ENCODE data around the gene TAP1. TPM values are rescaled to one million over a fixed set of nuclear protein-coding genes. Genes with fewer than 3 reads are reported as not detected.
A peak's percentile ranks its signal among the peaks of the same experiment; 100 is the strongest.
"Not testable (repeated sequence)": the region's sequence is repeated elsewhere in the genome, so short reads cannot be mapped to it uniquely, and the experiment has no call there.

Gene TAP1
- polyA plus RNA-seq, 1 experiment, result 38.6 TPM

GRCh38 chr6:32876603-32877002 lies 23.1 kb upstream of the TAP1 start:
- ChIA-PET POLR2A (interaction anchor here (0.8 kb wide), 1 partner anchor 95 kb away, joined by 3 read pairs; no protein-coding TSS in a partner anchor), CTCF (interaction anchor here (0.6 to 5.1 kb wide), 7 partner anchors 8 to 371 kb away, joined by 3 to 59 read pairs (median 9); partner anchors contain the start of gene TAP2)
- TF ChIP-seq CTCF (IDR thresholded peaks at IDR 0.05; ENCODE audit: low read depth, low read length), result no peak
- H3K4me3 ChIP-seq (ENCODE audit: low read depth, low read length), result no peak overlapping the region
- H3K9me3 ChIP-seq (ENCODE audit: control insufficient read depth, insufficient read depth, low read length), result peaks cover 4% of the 10 kb centered on the region; the same call in 1 of the 2 replicates
- no peak overlapping the region for H3K27ac ChIP-seq (ENCODE audit: low read depth, low read length)
- DNase-seq (ENCODE audit: low read depth, low spot score), result no peak
- peaks cover 27% of the 10 kb centered on the region for H3K27me3 ChIP-seq (ENCODE audit: control insufficient read depth, insufficient read depth, low read length)

- POLR2A ChIA-PET, result interaction anchor here (0.5 kb wide), 1 partner anchor 1474 kb away, joined by 5 read pairs; no protein-coding TSS in a partner anchor
- CTCF ChIA-PET, result interaction anchor here (1.4 to 2.5 kb wide), 4 partner anchors 13 to 79 kb away, joined by 4 to 11 read pairs (median 8); partner anchors contain the start of genes HLA-DMA and TAP2
- peaks cover 16% of the 10 kb centered on the region for H3K27me3 ChIP-seq (ENCODE audit: control insufficient read depth, insufficient read depth, low read length)
- H3K9me3 ChIP-seq (ENCODE audit: control insufficient read depth, insufficient read depth, low read length); DNase-seq (ENCODE audit: low read depth, low spot score); H3K4me3 ChIP-seq (ENCODE audit: low read depth, low read length); H3K27ac ChIP-seq (ENCODE audit: low read depth, low read length): not testable (repeated sequence)
Measured at GRCh38 chr6:32873947-32874346, 20.4 kb upstream of the TAP1 start.

GRCh38 chr6:32868257-32868788 lies 14.8 kb upstream of the TAP1 start:
- no peak for DNase-seq (ENCODE audit: low read depth, low spot score)
- CTCF ChIA-PET, result interaction anchor here (0.5 to 6.7 kb wide), 69 partner anchors 10 to 1185 kb away, joined by 3 to 271 read pairs (median 6); partner anchors contain the start of genes BRD2, HLA-DMA, HLA-DPA1 and PSMB8
- H3K27me3 ChIP-seq (ENCODE audit: control insufficient read depth, insufficient read depth, low read length), result peaks cover 20% of the 10 kb centered on the region
- no peak overlapping the region for H3K4me3 ChIP-seq (ENCODE audit: low read depth, low read length)
- POLR2A ChIA-PET, result interaction anchor here (1.1 to 1.3 kb wide), 2 partner anchors 30 to 104 kb away, joined by 5 to 8 read pairs; partner anchors contain the start of gene TAP2
- peak; percentile 89 for TF ChIP-seq CTCF (IDR thresholded peaks at IDR 0.05; ENCODE audit: low read depth, low read length)
- H3K9me3 ChIP-seq (ENCODE audit: control insufficient read depth, insufficient read depth, low read length), result no peaks in the 10 kb centered on the region
- H3K27ac ChIP-seq (ENCODE audit: low read depth, low read length), result no peak overlapping the region

GRCh38 chr6:32867554-32868256 lies 14.2 kb upstream of the TAP1 start:
- Histone ChIP-seq H3K27me3 (ENCODE audit: control insufficient read depth, insufficient read depth, low read length) (peaks cover 20% of the 10 kb centered on the region), H3K4me3 (ENCODE audit: low read depth, low read length) (no peak overlapping the region), H3K9me3 (ENCODE audit: control insufficient read depth, insufficient read depth, low read length) (no peaks in the 10 kb centered on the region), H3K27ac (ENCODE audit: low read depth, low read length) (no peak overlapping the region)
- no peak for TF ChIP-seq CTCF (IDR thresholded peaks at IDR 0.05; ENCODE audit: low read depth, low read length)
- CTCF ChIA-PET, result interaction anchor here (0.5 to 6.7 kb wide), 69 partner anchors 11 to 1185 kb away, joined by 3 to 271 read pairs (median 6); partner anchors contain the start of genes BRD2, HLA-DMA, PSMB8 and PSMB9
- POLR2A ChIA-PET, result interaction anchor here (1.1 to 1.3 kb wide), 2 partner anchors 29 to 104 kb away, joined by 5 to 8 read pairs; partner anchors contain the start of gene TAP2
- no peak for DNase-seq (ENCODE audit: low read depth, low spot score)

GRCh38 chr6:32867022-32867477 lies 13.5 kb upstream of the TAP1 start:
- Histone ChIP-seq H3K9me3 (ENCODE audit: control insufficient read depth, insufficient read depth, low read length) (no peaks in the 10 kb centered on the region), H3K27ac (ENCODE audit: low read depth, low read length) (no peak overlapping the region), H3K4me3 (ENCODE audit: low read depth, low read length) (no peak overlapping the region), H3K27me3 (ENCODE audit: control insufficient read depth, insufficient read depth, low read length) (peaks cover 20% of the 10 kb centered on the region)
- ChIA-PET POLR2A (no interaction called here), CTCF (interaction anchor here (1.2 to 6.7 kb wide), 26 partner anchors 10 to 452 kb away, joined by 3 to 271 read pairs (median 13); partner anchors contain the start of genes BRD2, HLA-DMA, PSMB9 and TAP1)
- no peak for DNase-seq (ENCODE audit: low read depth, low spot score)
- no peak for TF ChIP-seq CTCF (IDR thresholded peaks at IDR 0.05; ENCODE audit: low read depth, low read length)

Measured in AG04450 (cell line).